Inflammatory macrophage (primary cell): ENCODE results near the gene AP1AR.

ENCODE experiments used
- DNase-seq, 2 donors: peaks; one replicate each; pipeline ENCODE4 v3.0.0-alpha.2; 2020 to 2022

Gene AP1AR

DNA sequence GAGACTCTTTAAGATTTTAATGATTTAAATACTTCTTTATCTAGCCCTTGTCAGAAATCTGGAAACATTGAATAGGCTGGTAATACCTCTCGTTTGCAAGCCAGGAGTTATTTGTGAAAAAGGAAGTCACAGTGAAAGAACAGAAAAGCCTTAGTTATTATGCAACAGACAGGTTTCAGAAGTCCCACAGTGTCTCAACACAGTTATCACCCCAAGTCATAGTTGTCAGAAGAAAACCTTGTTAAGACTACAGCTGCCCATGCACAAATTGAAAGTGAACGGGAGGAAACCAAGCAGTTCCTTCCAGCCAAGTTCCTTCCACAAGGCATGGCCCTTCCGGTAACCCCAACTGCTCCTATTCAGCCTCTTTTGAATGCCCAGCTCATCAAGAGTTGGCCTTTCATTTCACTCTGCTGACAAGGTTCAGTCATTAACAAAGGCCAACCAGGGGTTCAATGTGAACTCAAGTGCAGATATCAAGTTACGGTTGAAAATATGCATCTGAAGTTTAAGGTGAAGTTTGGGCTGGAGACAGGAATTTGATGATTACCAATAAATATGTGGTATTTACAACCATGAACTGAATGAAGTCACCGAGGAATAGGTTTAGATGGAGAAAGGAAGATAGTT is 81.1 kb downstream of the AP1AR start:
- peak; percentile 60 to 82 for DNase-seq

DNA sequence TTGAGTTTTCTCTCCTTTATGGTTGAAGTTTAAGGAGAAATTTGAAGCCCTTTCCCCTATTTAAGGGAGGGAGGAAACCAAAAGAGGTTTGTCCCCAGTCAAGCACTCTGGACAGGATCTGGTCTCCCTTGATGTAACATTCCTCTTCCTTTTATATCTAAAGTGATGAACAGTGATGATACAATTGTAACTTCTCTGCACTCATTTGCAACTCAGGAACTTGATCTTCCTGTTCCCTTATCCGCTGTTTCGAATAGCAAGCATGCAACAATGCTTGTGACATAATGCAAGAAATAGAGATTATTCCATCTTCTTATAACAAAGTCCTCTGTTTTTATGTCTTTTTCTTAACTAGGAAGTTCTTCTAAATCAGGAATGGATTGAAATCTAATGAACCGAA is 83.9 kb downstream of the AP1AR start:
- peak; percentile 81 to 88 for DNase-seq

DNA sequence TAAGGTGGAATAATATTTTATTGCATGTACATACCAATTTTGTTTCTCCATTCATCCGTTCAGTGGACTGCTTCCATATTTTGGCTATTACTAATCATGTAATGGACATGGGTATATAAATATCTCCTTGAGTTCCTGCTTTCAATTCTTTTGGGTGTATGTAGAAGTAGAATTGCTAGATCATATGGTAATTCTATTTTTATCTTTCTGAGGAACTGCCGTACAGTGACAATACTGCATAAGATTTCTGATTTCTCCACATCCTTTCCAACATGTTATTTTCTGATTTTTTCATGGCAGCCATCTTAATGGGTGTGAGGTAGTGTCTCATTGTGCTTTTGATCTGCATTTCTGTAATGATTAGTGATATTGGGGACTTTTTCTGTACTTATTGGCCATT is 84.8 kb downstream of the AP1AR start:
- DNase-seq, result peak; percentile 73 to 94

DNA sequence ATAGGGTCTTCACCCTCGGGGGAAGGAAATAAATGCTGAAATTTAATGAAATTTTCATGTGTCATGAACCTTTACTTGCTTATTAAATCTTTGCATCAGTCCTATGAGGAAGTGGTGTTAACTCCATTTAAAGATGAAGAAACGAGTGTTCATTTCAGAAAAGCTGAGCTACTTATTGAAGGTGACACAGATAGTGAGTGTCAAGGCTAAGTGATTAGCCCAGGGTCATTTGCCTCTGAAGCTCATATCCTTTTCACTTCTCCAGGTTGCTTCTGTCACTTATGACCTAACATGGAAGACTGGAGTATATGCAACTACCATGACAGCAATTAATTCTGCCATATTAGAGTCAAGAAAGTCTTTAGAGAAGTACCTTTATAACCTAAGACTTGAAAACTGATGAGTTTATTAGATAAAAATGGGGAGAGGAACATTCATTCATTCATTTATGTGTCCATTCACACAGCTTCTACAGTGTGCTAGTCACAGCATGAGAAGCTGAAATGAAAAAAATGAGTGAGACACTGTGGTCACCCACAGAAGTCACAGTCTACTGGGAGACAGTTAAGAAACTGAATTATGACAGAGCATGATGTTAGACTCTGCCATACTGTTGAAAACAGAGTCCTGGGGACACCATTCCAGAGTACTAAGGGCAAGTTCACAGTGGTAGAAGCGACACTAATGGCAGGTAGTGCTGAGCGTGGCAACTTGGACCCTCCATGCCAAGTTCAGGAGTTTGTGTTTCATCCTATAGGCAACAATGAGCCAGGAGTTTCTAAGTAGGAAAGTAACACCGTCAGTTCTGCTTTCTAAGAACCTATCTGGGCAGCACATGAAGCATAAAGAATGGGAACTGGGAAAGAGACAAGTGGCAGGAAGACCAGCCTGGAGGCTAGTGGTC is 86.9 kb downstream of the AP1AR start:
- DNase-seq, result peak; percentile 20 to 31
